ENCODE results near the gene KRT72. TPM values are rescaled to one million over a fixed set of nuclear protein-coding genes. Genes with fewer than 3 reads are reported as not detected.

Gene KRT72
- total and polyA plus RNA-seq, 2 experiments from 2014 or later, result not detected

DNA sequence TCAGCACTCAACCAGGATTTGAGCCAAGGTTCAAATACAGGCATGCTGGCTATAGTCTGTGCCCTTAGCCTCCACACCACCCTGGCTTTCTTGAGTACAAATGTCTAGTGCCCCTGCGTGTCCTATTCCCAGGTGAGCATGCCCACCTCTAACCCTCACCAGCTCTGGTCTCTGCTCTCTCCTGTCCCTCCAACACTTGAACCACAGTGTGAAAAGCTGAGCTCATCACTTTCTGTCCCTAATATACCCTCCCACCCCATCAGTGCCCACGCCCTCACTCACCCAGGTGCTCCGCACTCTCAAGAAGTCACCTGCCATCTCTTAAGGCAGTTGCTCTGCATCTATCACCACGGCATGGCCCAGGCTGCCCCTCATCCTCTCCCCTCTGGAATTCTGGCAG is 41.3 kb downstream of the KRT72 start:
- no peaks in the 10 kb centered on the region for H3K79me2 ChIP-seq (ENCODE audit: insufficient read depth)
- H3K27me3 ChIP-seq (replicated peaks; ENCODE audit: insufficient read depth), result peaks cover 58% of the 10 kb centered on the region
- no peaks in the 10 kb centered on the region for H3F3A ChIP-seq (ENCODE audit: insufficient read depth)
- H4K20me1 ChIP-seq (ENCODE audit: insufficient read depth), result no peaks in the 10 kb centered on the region
- no peak overlapping the region for H3K27ac ChIP-seq
- DNase-seq, result no peak
- no peaks in the 10 kb centered on the region for H3K4me1 ChIP-seq (ENCODE audit: insufficient read depth)
- no peak for TF ChIP-seq EZH2 (IDR thresholded peaks at IDR 0.05; ENCODE audit: insufficient read depth, poor library complexity, severe bottlenecking)
- H3K9me3 ChIP-seq (ENCODE audit: low read depth), result no peaks in the 10 kb centered on the region
- H3K4me2 ChIP-seq (ENCODE audit: unreplicated experiment), result no peak overlapping the region
- H3K4me3 ChIP-seq, result no peak overlapping the region
- H3K9ac ChIP-seq, result no peak overlapping the region
- no peaks in the 10 kb centered on the region for H3K9me2 ChIP-seq (ENCODE audit: insufficient read depth)
- H2AFZ ChIP-seq, result no peak overlapping the region
- WGBS, 2 experiments (ENCODE audit: low coverage in 1 of 2, low lambda C conversion rate in 2 of 2, missing lambda C conversion rate in 2 of 2), result 32 to 36% methylated on average over 4 of the region's 4 CpGs
- no peaks in the 10 kb centered on the region for H3K36me3 ChIP-seq (ENCODE audit: low read depth)
- in situ Hi-C loops (cut with MboI), result no loop called here

DNA sequence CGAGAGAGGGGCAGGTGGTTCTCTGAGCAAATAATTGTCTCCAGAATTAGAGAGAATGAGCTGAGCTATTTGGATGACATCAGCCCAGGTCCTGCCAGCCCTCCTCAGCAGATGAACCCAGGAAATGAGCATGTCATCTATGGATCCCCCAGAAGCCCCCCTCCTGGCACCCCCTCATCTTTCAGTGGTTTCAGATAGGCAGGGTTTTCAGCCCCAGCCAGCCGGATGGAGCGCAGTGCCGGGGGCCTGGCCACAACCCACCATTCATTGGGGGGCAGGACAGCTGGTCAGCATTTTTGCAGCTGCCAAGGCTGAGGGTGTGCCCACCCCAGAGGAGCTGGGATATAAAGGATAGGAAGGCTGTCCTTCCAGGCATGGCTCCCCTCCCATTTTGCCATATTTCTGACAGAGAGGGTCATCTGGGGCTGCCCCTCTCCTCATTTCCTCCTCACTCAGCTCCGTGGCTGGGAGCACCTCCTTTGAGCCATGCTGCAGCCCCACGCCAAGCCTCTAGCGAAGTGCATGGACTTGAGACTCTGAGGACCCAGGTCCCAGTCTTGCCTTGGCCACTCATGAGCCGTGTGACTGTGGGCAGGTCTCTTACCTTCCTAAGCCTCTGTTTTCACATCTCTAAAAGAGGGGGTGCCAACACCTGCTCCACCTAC is 42.4 kb downstream of the KRT72 start:
- H3K9ac ChIP-seq, result no peak overlapping the region

DNA sequence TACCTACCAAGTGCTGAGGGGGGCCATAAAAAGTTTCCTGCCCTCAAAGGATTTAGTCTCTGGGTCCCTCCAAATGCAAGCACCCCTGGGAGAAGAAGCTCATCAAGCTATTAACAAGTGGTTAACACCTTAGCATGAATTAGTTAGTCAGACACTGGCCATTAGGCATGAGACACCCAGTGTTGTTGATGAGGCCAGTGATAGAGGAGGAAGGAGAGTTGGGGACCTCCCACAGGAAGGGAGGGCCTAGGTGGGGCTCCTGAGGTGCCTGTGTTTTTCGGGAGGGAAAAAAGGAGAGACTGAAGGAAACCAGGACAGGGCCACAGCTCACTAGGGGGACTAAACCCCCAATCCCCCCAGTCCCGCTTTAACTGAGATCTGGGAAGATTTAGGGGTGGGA is 43.8 kb downstream of the KRT72 start:
- no peaks in the 10 kb centered on the region for H4K20me1 ChIP-seq (ENCODE audit: insufficient read depth)
- no peak for TF ChIP-seq EZH2phosphoT487 (IDR thresholded peaks at IDR 0.05; ENCODE audit: insufficient read depth, low read depth)
- no peak for TF ChIP-seq EZH2 (IDR thresholded peaks at IDR 0.05; ENCODE audit: insufficient read depth, poor library complexity, severe bottlenecking)
- H3K4me1 ChIP-seq (ENCODE audit: insufficient read depth), result no peaks in the 10 kb centered on the region
- no peaks in the 10 kb centered on the region for H3K79me2 ChIP-seq (ENCODE audit: insufficient read depth)
- in situ Hi-C loops (cut with MboI), result no loop called here
- no peak overlapping the region for H3K4me2 ChIP-seq (ENCODE audit: unreplicated experiment)
- DNase-seq, result no peak
- no peak overlapping the region for H2AFZ ChIP-seq
- no peaks in the 10 kb centered on the region for H3K9me3 ChIP-seq (ENCODE audit: low read depth)
- no peak overlapping the region for H3K9ac ChIP-seq
- H3F3A ChIP-seq (ENCODE audit: insufficient read depth), result no peaks in the 10 kb centered on the region
- WGBS, 2 experiments (ENCODE audit: low coverage in 1 of 2, low lambda C conversion rate in 2 of 2, missing lambda C conversion rate in 2 of 2), result 53 to 57% methylated on average over 2 of the region's 2 CpGs
- H3K27ac ChIP-seq, result no peak overlapping the region
- peaks cover 51% of the 10 kb centered on the region for H3K27me3 ChIP-seq (replicated peaks; ENCODE audit: insufficient read depth)
- H3K36me3 ChIP-seq (ENCODE audit: low read depth), result no peaks in the 10 kb centered on the region
- no peak overlapping the region for H3K4me3 ChIP-seq
- no peaks in the 10 kb centered on the region for H3K9me2 ChIP-seq (ENCODE audit: insufficient read depth)

More for the DNA sequence above, 42.4 kb downstream of the KRT72 start:
- Histone ChIP-seq H3K9me3 (ENCODE audit: low read depth) (no peaks in the 10 kb centered on the region), H3F3A (ENCODE audit: insufficient read depth) (no peaks in the 10 kb centered on the region), H3K36me3 (ENCODE audit: low read depth) (no peaks in the 10 kb centered on the region), H3K79me2 (ENCODE audit: insufficient read depth) (no peaks in the 10 kb centered on the region), H3K4me1 (ENCODE audit: insufficient read depth) (no peaks in the 10 kb centered on the region), H3K4me3 (no peak overlapping the region), H3K27me3 (replicated peaks; ENCODE audit: insufficient read depth) (peaks cover 56% of the 10 kb centered on the region), H3K27ac (no peak overlapping the region), H3K4me2 (ENCODE audit: unreplicated experiment) (no peak overlapping the region), H3K9me2 (ENCODE audit: insufficient read depth) (no peaks in the 10 kb centered on the region), H2AFZ (no peak overlapping the region), H4K20me1 (ENCODE audit: insufficient read depth) (no peaks in the 10 kb centered on the region)
- WGBS, 2 experiments (ENCODE audit: low coverage in 1 of 2, low lambda C conversion rate in 2 of 2, missing lambda C conversion rate in 2 of 2), result 34 to 46% methylated on average over 8 of the region's 8 CpGs
- TF ChIP-seq EZH2phosphoT487 (IDR thresholded peaks at IDR 0.05; ENCODE audit: insufficient read depth, low read depth), result no peak
- TF ChIP-seq EZH2 (IDR thresholded peaks at IDR 0.05; ENCODE audit: insufficient read depth, poor library complexity, severe bottlenecking), result no peak
- in situ Hi-C loops (cut with MboI), result no loop called here
- DNase-seq, result no peak

DNA sequence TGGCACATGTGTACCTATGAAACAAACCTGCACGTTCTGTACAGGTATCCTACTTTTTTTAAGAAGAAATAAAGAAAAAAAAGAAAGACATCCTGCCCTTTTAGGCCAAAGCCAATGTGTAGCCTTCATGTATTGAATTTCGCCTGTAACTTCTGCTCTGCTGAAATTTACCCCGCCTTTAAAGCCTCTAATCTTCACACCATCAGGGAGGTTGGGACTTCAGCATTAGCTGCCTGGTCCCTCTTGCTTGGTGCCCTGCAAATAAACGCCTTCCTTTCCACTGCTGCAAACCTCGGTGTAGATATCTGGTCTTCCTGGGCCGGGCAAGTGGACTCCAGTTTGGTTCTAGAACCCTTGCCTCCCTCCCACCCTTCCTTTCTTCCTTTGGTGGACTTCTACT is 45.7 kb downstream of the KRT72 start:
- no peaks in the 10 kb centered on the region for H3K79me2 ChIP-seq (ENCODE audit: insufficient read depth)
- H3K27ac ChIP-seq, result no peak overlapping the region
- no peak overlapping the region for H3K9ac ChIP-seq
- no peaks in the 10 kb centered on the region for H3K36me3 ChIP-seq (ENCODE audit: low read depth)
- no peaks in the 10 kb centered on the region for H3K9me3 ChIP-seq (ENCODE audit: low read depth)
- H3K4me2 ChIP-seq (ENCODE audit: unreplicated experiment), result no peak overlapping the region
- no peaks in the 10 kb centered on the region for H3F3A ChIP-seq (ENCODE audit: insufficient read depth)
- H3K4me1 ChIP-seq (ENCODE audit: insufficient read depth), result no peaks in the 10 kb centered on the region
- H4K20me1 ChIP-seq (ENCODE audit: insufficient read depth), result no peaks in the 10 kb centered on the region
- WGBS, 2 experiments (ENCODE audit: low coverage in 1 of 2, low lambda C conversion rate in 2 of 2, missing lambda C conversion rate in 2 of 2), result 54 to 66% methylated on average over 6 of the region's 6 CpGs
- no peak overlapping the region for H2AFZ ChIP-seq
- H3K4me3 ChIP-seq, result no peak overlapping the region
- in situ Hi-C loops (cut with MboI), result no loop called here
- peaks cover 57% of the 10 kb centered on the region for H3K27me3 ChIP-seq (replicated peaks; ENCODE audit: insufficient read depth)
- DNase-seq, result no peak
- no peaks in the 10 kb centered on the region for H3K9me2 ChIP-seq (ENCODE audit: insufficient read depth)
- TF ChIP-seq EZH2 (IDR thresholded peaks at IDR 0.05; ENCODE audit: insufficient read depth, poor library complexity, severe bottlenecking) (no peak), EZH2phosphoT487 (IDR thresholded peaks at IDR 0.05; ENCODE audit: insufficient read depth, low read depth) (no peak)
